GM13977 (cell line): ENCODE data around the gene ITFG1.

Experiments used
- DNase-seq: peaks from one replicate; pipeline ENCODE4 v3.0.0; 2012; ENCODE audit warnings: low spot score
- CTCF ChIP-seq: IDR thresholded peaks from 2 replicates; pipeline ENCODE4 v1.5.1; 2012; ENCODE audit warnings: mild to moderate bottlenecking, control low read depth; ENCODE audit not compliant: insufficient read depth; ENCODE audit errors: extremely low read depth, missing control alignments
- in situ Hi-C: fragments of 300-500 bp; cut with MboI; formaldehyde crosslinking; loops from one replicate; pipeline ENCODE4 v1.12.0; 2022; ENCODE audit warnings: low sequenced_read_pairs, low pct_unique_long_range_greater_than_20kb, mixed read lengths, inconsistent platforms; ENCODE audit not compliant: unreplicated experiment

ITFG1 gene

GRCh38 chr16:47144559-47144877 lies 316.3 kb downstream of the ITFG1 start:
- TF ChIP-seq CTCF = no peak
- DNase-seq = no peak
- in situ Hi-C loops = loop anchor here (10.0 kb wide), 1 partner anchor 1010 kb away; the partner anchor contains the start of gene ABCC12

- in situ Hi-C loops = loop anchor here (10.0 kb wide), 1 partner anchor 1011 kb away; the partner anchor contains the start of gene ABCC12
- peak; percentile 88 for DNase-seq
- TF ChIP-seq CTCF = peak; percentile 89
Observed at GRCh38 chr16:47143677-47144558, 316.9 kb downstream of the ITFG1 start, which contains the start of gene NETO2. Gene NETO2 (minus strand): TSS chr16:47143945. CDS start chr16:47143612, 333 bp downstream.

- peak; percentile 94 for TF ChIP-seq CTCF
- DNase-seq = peak; percentile 94
- in situ Hi-C loops = loop anchor here (10.0 kb wide), 1 partner anchor 1012 kb away; the partner anchor contains the start of gene ABCC12
Observed at GRCh38 chr16:47142821-47143676, 317.8 kb downstream of the ITFG1 start.

- in situ Hi-C loops = loop anchor here (10.0 kb wide), 1 partner anchor 1012 kb away; the partner anchor contains the start of gene ABCC12
- no peak for TF ChIP-seq CTCF
- DNase-seq = peak; percentile 56
Observed at GRCh38 chr16:47142486-47142820, 318.4 kb downstream of the ITFG1 start.

- peak; percentile 92 for TF ChIP-seq CTCF
- in situ Hi-C loops = loop anchor here (10.0 kb wide), 1 partner anchor 1013 kb away; the partner anchor contains the start of gene ABCC12
Observed at GRCh38 chr16:47141773-47142485, 318.9 kb downstream of the ITFG1 start.

GRCh38 chr16:47140686-47141085 lies 320.2 kb downstream of the ITFG1 start:
- in situ Hi-C loops = loop anchor here (10.0 kb wide), 1 partner anchor 1014 kb away; the partner anchor contains the start of gene ABCC12
- DNase-seq = no peak
- TF ChIP-seq CTCF = no peak

More at GRCh38 chr16:47141773-47142485, 318.9 kb downstream of the ITFG1 start:
- DNase-seq = peak; percentile 84
